GM21381 (cell line): ENCODE measurements around the gene TACC2.

ENCODE experiments used
- ATAC-seq: cut with Tn5 transposase; IDR thresholded peaks from one replicate; pipeline ENCODE4 v1.9.1; 2021; ENCODE audit warnings: mild to moderate bottlenecking, moderate library complexity; ENCODE audit not compliant: unreplicated experiment

Gene TACC2

DNA sequence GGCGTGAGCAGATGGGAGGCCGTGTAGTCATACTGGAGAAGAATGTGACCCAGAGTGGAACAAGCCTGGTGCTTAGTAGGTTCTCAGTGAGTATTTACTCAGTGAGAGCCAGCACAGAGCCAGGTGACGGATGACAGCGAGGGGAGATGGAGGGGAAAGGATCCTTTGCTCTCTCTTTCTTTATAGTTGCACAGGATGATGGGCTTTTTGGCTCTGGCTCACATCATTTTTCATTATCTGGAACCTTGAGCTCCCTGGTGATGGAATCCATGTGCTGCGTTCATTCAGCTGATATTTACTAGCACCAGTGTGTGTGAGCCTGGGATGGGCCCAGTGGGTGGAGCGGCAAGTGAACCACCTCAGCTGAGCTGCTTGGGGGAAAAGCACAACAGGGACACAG, 299.3 kb downstream of the TACC2 start:
- no peak for ATAC-seq

DNA sequence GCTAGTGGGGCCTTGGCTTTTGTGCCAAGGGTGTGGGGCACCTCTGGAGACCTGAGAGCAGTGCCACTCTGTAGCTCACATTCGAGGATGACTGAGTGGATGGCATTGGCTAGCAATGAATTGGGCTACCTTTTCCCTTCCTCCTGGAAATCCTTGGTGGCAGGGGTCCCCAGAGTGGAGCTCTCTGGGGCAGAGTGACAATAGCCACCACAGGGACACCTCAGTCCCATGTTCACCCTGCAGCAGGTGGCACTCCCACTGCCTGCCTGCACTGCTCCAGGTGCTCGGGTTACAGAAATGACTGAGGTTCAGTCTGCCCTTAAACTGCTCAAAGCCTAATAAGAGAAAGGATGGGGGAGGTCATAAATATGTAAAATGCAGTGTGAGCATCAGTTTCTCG, 300.0 kb downstream of the TACC2 start:
- ATAC-seq: no peak

DNA sequence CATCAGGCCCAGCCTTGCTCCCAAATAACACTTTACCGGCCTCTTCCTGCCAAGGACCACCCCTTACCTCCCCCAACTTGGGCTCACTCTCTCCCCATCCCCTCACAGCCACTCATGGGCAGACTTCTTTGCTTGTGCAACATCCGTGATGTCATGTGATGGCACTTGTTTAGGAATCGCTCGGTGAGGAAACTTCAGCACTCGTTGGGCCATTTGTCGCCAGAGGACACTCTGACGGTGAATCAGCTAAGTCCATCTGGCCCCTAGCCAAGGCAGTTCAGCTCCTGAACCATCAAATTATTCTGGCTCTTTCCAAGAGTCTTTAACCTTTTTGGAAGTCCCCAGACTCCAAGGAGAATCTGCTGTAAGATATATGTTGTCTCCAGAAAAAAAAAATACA, 301.4 kb downstream of the TACC2 start:
- ATAC-seq: no peak

DNA sequence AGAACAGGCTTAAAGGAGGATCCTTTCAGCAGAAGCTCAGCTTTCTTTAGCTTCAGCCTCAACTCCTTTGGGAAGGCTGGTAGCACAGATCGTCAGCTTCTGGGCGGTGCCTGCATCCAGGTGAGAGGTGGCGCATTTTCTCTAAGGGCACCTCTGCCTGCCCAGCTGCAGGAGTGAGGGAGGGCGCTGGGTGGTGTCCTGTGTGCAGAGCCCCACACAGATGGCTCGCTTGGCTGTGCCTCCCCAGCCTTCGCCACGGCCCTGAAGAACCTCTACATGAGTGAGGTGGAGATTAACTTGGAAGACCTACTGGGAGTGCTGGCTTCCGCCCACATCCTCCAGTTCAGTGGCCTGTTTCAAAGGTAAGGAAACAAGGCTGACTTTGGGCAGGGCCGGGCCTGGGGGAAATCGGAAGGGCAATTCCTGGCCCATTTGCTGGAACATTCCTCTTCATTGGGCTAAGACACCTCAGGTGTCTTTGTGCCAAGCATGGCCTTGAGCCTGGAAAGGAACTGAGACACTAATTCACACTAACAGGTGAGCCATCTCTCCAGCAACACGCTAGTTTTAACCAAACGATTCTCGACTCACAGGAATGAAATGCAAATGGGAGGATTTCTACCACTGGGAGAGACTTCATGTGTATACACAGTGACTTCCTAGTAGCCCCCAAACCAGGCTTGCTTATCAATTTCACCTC, 302.0 kb downstream of the TACC2 start:
- ATAC-seq: no peak

DNA sequence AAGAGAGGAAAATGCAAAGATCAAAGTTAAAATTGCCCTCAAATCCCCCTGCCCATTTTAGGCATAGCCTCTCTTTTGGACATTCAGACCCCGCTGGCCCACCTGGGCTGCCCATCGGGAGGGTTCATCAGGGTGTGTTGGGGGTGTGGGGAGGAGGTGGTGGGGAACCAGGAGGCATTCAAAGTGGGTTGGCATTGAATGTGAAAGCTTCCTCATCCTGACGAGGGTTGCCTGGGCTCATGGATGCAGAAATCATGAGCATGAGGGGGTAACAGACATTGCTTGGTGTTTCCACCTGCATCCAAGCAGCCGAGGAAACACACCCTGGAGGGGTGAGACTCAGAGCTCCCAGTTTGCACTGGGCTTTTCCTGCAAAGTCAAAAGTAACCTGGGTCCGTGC, 302.8 kb downstream of the TACC2 start:
- ATAC-seq: no peak

DNA sequence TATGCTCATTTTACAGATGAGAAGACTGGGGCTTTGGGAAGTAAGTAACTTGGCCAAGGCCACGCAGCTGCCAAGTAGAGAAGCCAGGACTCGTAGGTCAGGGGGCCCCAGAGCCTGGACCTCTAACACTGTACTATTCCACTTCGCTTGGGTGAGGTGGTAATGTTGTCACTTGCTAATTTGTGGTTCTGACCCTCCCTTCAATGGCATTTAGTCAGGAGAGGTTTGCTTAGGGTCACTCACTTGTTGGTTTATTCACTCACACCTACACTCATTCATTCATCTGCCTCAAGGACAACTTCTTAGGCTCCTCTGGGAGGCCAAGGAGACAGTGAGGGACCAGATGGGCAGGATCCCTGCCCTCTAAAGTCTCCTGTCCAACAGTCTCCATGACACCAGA, 303.4 kb downstream of the TACC2 start:
- no peak for ATAC-seq

DNA sequence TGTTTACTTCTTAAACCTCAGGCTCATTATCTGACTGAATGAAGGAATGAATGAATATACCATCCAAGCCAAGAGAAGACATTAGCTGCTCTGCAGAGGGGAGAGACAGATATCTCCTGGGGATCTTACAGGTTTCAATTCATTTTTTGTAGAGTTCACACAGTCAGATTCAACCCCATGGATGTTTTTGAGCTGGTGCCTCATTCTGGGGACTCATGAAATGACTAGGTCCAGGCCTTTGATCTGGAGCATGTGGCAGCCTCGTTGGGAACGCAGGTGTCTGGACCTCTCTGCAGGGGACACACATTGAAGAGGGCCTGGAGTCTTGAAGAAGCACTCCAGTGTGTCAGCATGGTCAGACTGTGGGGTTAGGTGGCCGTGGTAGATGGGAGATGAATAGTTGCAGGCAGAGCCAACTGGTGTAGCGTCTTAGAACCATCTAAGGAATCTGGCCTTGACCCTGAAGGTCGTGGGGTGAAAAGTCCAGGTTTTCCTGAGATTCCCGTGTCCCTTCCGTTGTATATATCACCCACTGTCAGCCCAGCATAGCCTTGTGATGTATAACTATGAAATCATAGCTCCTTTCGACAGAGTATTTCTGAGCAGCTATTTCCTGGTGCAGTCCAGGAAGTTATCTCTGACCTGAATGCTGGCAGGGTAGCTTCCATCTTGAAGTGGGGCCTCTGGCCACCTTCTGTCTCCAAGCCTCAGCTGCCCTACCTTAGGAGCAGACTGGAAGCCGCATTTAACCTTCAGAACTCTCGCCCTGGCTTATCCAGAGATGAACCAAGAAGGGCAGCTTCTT, 304.4 kb downstream of the TACC2 start:
- ATAC-seq: no peak

DNA sequence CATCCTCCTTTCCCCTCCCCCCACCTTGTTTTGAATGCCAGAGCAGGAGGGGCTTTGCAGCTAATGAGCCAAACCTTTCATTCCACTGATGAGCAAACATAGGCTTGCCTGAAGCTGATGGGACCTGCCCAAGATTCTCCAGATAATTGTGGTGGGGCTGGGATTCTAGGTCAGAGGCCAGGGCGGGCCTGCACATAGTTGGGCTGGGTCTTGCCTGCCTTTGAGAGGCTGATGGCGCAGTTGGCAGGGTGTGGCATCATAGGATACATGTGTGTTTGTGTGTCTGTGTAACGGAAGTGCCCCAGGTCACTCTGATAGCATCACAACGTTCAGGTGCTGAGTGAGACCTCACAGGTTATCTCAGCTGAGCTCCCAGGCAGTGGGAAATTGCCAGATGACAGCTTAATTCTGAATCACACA, 305.0 kb downstream of the TACC2 start:
- no peak for ATAC-seq

DNA sequence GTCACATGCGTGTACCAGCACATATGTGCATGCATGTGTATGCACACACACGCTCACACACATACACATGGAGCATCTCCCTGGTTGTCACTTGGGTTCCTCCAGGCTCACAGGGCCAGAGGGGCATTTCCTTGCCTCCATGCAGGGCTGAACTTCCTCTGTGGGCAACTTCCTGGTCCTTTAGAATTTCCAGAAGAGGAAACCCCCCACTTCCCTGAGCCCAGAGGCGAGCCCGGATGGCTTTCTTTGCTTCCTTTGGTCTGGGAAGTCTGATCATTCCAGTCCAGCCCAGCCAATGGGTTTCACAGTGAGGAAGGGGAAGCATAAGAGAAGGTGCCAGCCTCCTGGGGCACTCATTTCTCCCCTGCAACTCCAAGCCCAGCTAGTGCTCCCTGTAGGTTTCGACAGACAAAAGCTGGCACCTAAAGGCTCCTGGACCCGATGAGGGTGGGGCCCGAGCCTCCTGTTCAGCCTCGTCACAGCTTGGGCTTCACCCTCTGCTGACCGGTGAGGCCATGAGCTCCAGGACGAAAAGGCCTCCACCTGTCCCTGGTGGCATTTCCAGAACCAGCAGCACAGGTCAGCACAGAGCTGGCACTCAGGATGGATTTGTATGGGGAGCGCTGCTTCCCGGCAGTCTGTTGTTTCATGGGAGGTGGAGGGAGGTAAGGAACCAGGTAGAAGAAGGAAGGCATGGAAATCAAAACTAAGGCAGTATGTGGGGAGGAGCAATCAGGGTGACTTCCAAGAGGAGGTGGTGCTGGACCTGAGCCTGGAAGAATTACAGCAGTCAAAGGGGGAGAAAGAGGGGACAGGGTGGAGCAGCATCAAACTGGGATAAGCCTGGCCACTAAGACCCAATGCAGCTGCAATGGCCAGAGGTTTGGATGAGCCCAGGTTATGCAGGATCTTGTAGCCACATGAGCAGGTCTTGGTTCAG, 305.8 kb downstream of the TACC2 start:
- no peak for ATAC-seq

DNA sequence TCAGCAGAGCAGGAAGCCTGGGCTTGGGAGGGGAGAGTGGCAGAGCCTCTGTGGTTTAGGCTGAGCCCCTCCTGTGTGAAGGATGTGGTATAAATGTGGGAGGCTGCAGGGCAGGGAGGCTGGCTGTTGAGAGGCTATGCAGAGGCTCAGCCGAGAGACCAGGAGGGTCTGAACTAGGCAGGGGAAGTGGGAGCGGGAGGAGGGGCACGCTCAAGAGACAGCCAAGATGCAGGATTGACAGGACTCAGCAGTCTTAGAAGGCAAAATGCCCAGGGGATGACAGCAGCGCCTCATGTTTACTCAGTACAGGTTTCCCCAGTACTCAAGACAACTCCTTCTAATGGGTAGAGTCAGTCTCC, 306.5 kb downstream of the TACC2 start:
- ATAC-seq: no peak

DNA sequence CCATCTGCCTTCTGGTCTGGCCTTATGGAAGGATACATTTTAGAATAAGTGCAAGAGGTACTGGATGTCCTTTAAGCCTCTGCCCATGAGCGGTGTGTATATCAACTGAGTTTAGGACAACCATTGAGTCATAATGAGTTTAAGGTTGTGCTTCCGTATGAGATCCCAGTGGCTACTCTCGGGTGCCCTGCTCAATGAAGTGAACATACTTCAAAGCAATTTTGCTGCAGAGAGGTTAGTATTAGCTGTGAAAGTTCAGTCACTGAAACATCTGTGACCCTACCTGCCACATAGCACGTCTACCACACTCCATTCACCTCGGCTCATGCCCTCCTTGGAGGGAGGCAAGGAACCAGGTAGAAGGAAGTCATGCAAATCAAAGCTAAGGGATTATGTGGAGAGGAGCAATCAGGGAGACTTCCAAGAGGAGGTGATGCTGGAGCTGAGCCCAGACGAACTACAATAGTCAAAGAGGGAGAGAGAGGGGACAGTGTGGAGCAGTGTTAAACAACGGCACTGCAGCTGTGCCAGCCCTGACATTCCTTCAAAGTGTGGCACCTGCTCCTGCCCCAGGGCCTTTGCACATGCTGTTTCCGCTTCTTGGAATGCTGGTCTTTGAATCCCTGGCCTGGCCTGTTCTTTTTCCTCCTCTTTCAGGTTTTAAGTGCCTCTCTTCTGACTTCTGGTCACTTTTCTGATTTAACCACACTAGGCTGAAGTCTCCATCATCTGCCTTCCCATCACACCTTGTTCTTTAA, 307.6 kb downstream of the TACC2 start:
- no peak for ATAC-seq

DNA sequence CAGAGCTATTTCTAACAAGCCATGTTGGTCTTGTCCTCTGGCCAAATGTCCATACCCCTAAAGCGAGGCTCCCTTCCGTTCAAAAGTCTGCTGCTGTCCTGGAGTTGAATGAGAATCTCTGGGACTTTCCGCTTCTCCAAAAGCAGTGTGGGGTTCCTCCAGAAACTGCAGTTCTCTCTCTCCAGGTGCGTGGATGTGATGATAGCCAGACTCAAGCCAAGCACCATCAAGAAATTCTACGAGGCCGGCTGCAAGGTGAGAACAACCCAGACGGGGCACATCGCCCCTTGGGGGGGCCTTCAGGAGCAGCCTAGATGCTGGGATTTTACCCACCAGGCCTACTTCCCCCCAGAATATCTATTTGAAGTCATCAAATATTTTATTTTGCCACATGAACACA, 308.6 kb downstream of the TACC2 start:
- no peak for ATAC-seq

DNA sequence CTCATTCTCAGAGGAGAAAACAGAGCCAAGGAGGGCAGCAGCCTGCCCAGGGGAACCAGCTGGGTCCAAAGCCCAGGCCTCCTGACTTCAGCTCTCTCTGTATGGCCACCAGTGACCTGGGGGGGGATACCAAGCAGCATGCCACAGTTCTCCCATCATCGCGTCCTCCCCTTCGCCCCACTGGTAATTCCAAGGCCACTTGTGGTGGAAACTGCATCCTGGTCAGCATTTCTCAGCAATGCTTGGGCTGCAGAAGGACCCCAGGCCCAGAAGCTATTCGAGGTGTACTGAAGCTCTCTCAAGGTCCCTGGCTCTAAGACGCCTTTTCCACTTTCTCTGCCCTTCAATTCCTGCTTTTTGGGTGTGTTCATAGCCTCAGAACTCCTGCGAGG, 309.2 kb downstream of the TACC2 start:
- no peak for ATAC-seq

DNA sequence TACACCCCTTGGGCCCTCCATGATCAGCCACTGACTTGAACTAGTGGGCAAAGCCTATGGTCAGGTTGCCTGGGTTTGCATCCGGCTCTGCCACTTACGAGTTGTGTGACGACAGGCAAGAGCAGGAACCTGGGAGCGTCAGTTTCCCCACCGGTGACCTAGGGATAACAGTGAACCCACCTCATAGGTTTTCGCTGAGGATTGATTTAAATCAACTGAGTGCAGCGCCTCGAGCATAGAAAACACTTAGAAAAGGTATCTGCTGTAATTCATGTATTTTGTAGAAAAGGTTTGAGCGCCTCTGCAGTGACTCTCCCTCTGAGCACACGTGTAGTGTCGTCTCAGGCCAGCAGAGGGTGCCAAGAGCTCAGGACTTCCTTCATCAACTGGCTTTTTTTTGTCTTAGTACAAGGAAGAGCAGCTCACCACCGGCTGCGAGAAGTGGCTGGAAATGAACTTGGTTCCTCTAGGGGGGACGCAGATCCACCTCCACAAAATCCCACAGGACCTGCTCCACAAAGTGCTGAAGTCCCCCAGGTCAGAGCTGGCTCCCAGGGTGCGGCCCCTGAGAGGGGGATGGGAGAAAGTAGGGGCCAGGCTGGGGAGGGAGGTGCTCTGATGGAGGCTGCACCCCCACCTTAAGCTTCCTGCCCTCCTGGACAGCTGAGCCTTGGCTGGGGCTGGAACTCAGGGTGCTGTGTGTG, 309.8 kb downstream of the TACC2 start:
- ATAC-seq: no peak

DNA sequence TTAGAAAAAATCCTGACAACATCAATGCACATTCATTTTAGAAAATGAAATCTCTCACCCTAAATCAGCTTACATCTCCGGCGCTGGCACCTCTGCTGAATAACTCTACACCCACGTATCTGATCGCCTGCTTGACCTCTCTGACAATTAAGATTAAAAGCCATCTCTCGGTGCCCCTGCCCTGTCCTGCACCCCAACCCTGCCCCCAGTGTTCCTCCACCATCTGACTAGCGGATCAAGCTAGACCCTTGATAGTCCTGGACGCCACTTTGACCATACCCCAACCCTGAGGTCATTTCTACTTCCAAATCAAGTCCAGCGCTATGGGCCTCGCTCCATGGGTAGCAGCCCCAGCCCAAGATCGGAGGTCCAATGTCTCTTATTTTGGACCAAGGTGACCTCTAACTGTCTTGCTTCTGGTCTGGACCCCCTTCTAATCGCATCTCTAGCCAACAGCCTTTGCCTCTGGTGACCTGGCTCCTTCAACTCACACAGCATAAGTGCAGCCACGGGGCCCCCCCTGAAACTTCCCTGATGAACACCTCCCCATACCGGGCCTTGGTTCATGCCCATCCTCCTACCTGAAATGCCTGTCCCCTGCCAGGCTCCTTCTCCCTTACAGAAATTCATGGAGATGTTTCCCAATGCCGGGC, 310.6 kb downstream of the TACC2 start:
- ATAC-seq: no peak

DNA sequence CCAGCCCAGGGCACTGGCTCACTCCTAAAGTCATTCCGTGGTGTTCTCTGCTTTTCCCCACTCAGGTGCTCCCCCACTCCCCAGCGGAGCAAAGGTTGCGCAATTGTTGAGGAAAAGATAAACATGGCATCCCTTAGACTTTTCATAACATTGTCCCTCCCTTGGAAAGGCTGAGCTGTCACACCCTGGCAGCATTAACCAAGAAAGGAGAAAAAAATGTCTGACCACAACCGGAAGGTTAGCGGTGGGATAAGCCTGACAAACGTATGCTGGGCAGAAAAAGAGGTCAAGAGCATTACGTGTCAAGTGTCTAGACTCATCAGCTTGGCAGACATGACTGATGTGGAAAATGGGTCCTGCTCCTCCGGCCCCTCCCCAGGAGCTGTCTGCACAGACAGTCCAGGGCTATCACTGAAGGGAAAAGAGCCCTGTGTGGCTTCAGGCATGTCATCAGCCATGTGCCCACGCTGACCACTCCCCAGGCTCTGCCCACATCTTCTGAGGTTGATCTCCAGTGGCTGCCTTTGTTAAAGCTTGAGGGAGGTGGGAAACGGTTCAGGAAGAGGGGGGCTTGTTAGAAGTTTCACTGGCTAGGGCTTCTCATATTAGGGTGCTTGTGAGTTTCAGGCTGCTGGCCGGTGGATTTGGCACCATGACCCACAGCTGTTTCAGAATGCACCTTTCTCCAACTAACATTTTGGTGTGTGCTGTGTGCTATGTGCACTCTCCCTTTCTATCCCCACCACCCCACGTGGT, 312.3 kb downstream of the TACC2 start:
- ATAC-seq: no peak

DNA sequence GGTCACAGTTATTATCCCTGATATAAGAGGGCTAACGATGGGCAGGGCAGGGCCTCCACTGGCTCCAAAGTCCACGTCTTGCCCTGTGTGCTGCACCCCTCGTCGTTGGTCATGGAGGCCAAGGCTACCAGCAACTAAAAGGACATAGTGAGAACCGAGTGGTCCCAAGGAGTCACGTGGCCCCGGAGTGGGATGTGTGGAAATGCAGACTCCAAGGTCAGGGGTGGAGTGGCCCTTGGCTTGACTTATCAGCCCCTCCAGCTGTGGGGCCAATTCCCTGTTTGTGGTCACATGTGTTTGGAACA, 312.8 kb downstream of the TACC2 start:
- no peak for ATAC-seq

DNA sequence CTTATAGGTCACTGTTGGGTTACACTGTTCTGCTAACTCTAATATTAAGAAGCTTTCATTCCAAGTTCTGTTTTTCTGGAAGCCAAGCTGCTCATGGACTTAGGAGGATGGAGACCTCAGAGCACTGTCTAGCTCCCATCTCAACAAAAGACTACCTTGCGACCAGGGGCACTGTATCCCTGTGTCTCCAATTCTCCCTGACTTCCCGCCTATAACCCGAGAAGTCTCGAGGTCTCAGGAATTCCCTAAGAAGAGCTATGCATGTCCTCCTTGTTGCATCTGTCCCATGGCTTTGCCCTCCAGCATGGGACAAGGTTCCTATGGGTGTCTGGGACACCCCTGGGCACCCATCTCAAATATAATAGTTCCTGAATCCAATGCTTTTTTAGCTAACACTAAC, 313.4 kb downstream of the TACC2 start:
- no peak for ATAC-seq
